ENCODE results near the gene STIMATE. TPM values are rescaled to one million over a fixed set of nuclear protein-coding genes. Genes with fewer than 3 reads are reported as not detected.

STIMATE gene
- polyA plus RNA-seq, 1 experiment, result 10.0 TPM

- peaks cover 3% of the 10 kb centered on the region for H3K27me3 ChIP-seq (ENCODE audit: control insufficient read depth, insufficient read depth, low read length)
- no peak overlapping the region for H3K27ac ChIP-seq (ENCODE audit: low read depth, low read length)
- no peak overlapping the region for H3K4me3 ChIP-seq (ENCODE audit: low read depth, low read length)
- no peak for DNase-seq (ENCODE audit: low read depth, low spot score)
- ChIA-PET POLR2A (no interaction called here), CTCF (no interaction called here)
- no peak for TF ChIP-seq CTCF (IDR thresholded peaks at IDR 0.05; ENCODE audit: low read depth, low read length)
- H3K9me3 ChIP-seq (ENCODE audit: control insufficient read depth, insufficient read depth, low read length), result no peaks in the 10 kb centered on the region; the same call in 1 of the 2 replicates
Observed at GRCh38 chr3:52796411-52796810, 100.9 kb downstream of the STIMATE start.

- no peak overlapping the region for H3K27ac ChIP-seq (ENCODE audit: low read depth, low read length)
- no peaks in the 10 kb centered on the region; the same call in 1 of the 2 replicates for H3K9me3 ChIP-seq (ENCODE audit: control insufficient read depth, insufficient read depth, low read length)
- H3K27me3 ChIP-seq (ENCODE audit: control insufficient read depth, insufficient read depth, low read length), result peaks cover 10% of the 10 kb centered on the region
- ChIA-PET POLR2A (no interaction called here), CTCF (interaction anchor here (1.8 kb wide), 1 partner anchor 25 kb away, joined by 4 read pairs; no protein-coding TSS in a partner anchor)
- DNase-seq (ENCODE audit: low read depth, low spot score), result no peak
- TF ChIP-seq CTCF (IDR thresholded peaks at IDR 0.05; ENCODE audit: low read depth, low read length), result no peak
- no peak overlapping the region for H3K4me3 ChIP-seq (ENCODE audit: low read depth, low read length)
Observed at GRCh38 chr3:52795298-52795900, 101.9 kb downstream of the STIMATE start.

GRCh38 chr3:52794612-52795099 lies 102.7 kb downstream of the STIMATE start, which contains the start of gene ITIH3:
Gene ITIH3, plus strand, starts transcription at chr3:52794796. Its CDS starts 8 bp downstream, at chr3:52794804.
- DNase-seq (ENCODE audit: low read depth, low spot score), result no peak
- Histone ChIP-seq H3K27ac (ENCODE audit: low read depth, low read length) (no peak within 1 kb of the TSS), H3K4me3 (ENCODE audit: low read depth, low read length) (no peak within 1 kb of the TSS), H3K9me3 (ENCODE audit: control insufficient read depth, insufficient read depth, low read length) (no peaks in the 10 kb centered on the region; the same call in 1 of the 2 replicates), H3K27me3 (ENCODE audit: control insufficient read depth, insufficient read depth, low read length) (peaks cover 10% of the 10 kb centered on the region)
- ChIA-PET POLR2A (no interaction called here), CTCF (interaction anchor here (1.8 kb wide), 1 partner anchor 26 kb away, joined by 4 read pairs; no protein-coding TSS in a partner anchor)
- TF ChIP-seq CTCF (IDR thresholded peaks at IDR 0.05; ENCODE audit: low read depth, low read length), result no peak

- peaks cover 10% of the 10 kb centered on the region for H3K27me3 ChIP-seq (ENCODE audit: control insufficient read depth, insufficient read depth, low read length)
- no peak for TF ChIP-seq CTCF (IDR thresholded peaks at IDR 0.05; ENCODE audit: low read depth, low read length)
- no peak overlapping the region for H3K27ac ChIP-seq (ENCODE audit: low read depth, low read length)
- no peaks in the 10 kb centered on the region; the same call in 1 of the 2 replicates for H3K9me3 ChIP-seq (ENCODE audit: control insufficient read depth, insufficient read depth, low read length)
- no peak overlapping the region for H3K4me3 ChIP-seq (ENCODE audit: low read depth, low read length)
- no peak for DNase-seq (ENCODE audit: low read depth, low spot score)
- CTCF ChIA-PET, result interaction anchor here (1.8 kb wide), 1 partner anchor 27 kb away, joined by 4 read pairs; no protein-coding TSS in a partner anchor
- POLR2A ChIA-PET, result no interaction called here
Observed at GRCh38 chr3:52793702-52794611, 103.4 kb downstream of the STIMATE start.
